GM12878 (cell line): ENCODE data around the gene SPTBN1. TPM values are rescaled to one million over a fixed set of nuclear protein-coding genes. Genes with fewer than 3 reads are reported as not detected.

Source experiments
- ATF7 ChIP-seq: fragments of 450-650 bp; IDR thresholded peaks from 2 replicates; pipeline ENCODE4 v1.6.1; 2016; ENCODE audit warnings: low read depth, mild to moderate bottlenecking
- CHD4 ChIP-seq: fragments of 200-600 bp; sonication (generic); IDR thresholded peaks from 2 replicates; pipeline ENCODE4 v1.6.1; 2016; ENCODE audit warnings: mild to moderate bottlenecking
- IRF4 ChIP-seq: IDR thresholded peaks from 2 replicates; pipeline ENCODE4 v1.6.1; 2011; ENCODE audit warnings: low read depth, low read length
- LARP7 ChIP-seq: fragments of 450-650 bp; IDR thresholded peaks from 2 replicates; pipeline ENCODE4 v1.6.1; 2017; ENCODE audit warnings: mild to moderate bottlenecking
- MYC ChIP-seq: IDR thresholded peaks from 2 replicates; pipeline ENCODE4 v1.6.1; 2011; ENCODE audit warnings: mild to moderate bottlenecking, low read length, moderate library complexity, inconsistent platforms; ENCODE audit not compliant: insufficient read depth, insufficient replicate concordance, insufficient read length, severe bottlenecking
- RCOR1 ChIP-seq: conservative IDR thresholded peaks from 2 replicates; pipeline ENCODE4 v1.6.1; 2012; ENCODE audit warnings: low read depth, low read length, improper control_type of control experiment
- TCF7 ChIP-seq: IDR thresholded peaks from 2 replicates; pipeline ENCODE4 v1.6.1; 2014; ENCODE audit warnings: antibody characterized with exemption, borderline replicate concordance
- ZNF24 ChIP-seq: fragments of 450-650 bp; IDR thresholded peaks from 2 replicates; pipeline ENCODE4 v1.6.1; 2017; ENCODE audit warnings: antibody characterized with exemption, mild to moderate bottlenecking
- ZNF384 ChIP-seq: IDR thresholded peaks from 2 replicates; pipeline ENCODE4 v1.6.1; 2012; ENCODE audit warnings: low read depth, mild to moderate bottlenecking, low read length, improper control_type of control experiment, borderline replicate concordance
- polyA plus RNA-seq, 11 experiments: library from polyadenylated mRNA; depleted of rRNA in 4 of 11; unstranded in 6 of 11; stranded (reverse) in 5 of 11; fragments of >200 nt; fragmentation: Nextera tagmentation in 4 of 11; fragmentation: Illumina TruSeq in 1 of 11; extraction: Ambion mirVana in 4 of 11; extraction: Trizol in 1 of 11; gene quantifications; 1 replicate in 1 of 11; 2 replicates in 10 of 11; pipeline versions ENCODE4 v1.2.1 to v1.2.3, GENCODE V29; 2011 to 2016; ENCODE audit warnings: inconsistent platforms in 2 of 11, missing spikeins in 2 of 11, low read depth in 1 of 11
- total RNA-seq, 4 experiments: library from RNA; depleted of rRNA in 3 of 4; stranded (reverse); fragments of >200 nt in 3 of 4; fragmentation: Illumina TruSeq in 1 of 4; extraction: Trizol in 1 of 4; gene quantifications; 2 replicates each; pipeline versions ENCODE4 v1.2.1 to v1.2.3, GENCODE V29; 2013 to 2021
- TF ChIP-seq, protein P1 (sequence below): IDR thresholded peaks from 2 replicates; pipeline ENCODE4 v1.6.1; 2012; ENCODE audit warnings: improper control_type of control experiment, low read depth, low read length; ENCODE audit not compliant: insufficient replicate concordance
- TF ChIP-seq, protein P2 (sequence below): IDR thresholded peaks from 2 replicates; pipeline ENCODE4 v1.6.1; 2012; ENCODE audit warnings: mild to moderate bottlenecking, low read depth, low read length
- TF ChIP-seq, protein P3 (sequence below): IDR thresholded peaks from 2 replicates; pipeline ENCODE4 v1.6.1; 2011; ENCODE audit warnings: borderline replicate concordance, low read depth, mild to moderate bottlenecking, moderate library complexity, low read length; ENCODE audit not compliant: insufficient read depth, poor library complexity, severe bottlenecking
- TF ChIP-seq, protein P4 (sequence below): fragments of 450-650 bp; IDR thresholded peaks from 2 replicates; pipeline ENCODE4 v1.6.1; 2016; ENCODE audit warnings: mild to moderate bottlenecking, moderate library complexity, borderline replicate concordance

The SPTBN1 gene
- total and polyA plus RNA-seq, 10 of the 15 experiments (the other 5 are each of a cell fraction or from before 2014, with no cell fraction given) = 20.6 to 154 (median 76.7) TPM

DNA sequence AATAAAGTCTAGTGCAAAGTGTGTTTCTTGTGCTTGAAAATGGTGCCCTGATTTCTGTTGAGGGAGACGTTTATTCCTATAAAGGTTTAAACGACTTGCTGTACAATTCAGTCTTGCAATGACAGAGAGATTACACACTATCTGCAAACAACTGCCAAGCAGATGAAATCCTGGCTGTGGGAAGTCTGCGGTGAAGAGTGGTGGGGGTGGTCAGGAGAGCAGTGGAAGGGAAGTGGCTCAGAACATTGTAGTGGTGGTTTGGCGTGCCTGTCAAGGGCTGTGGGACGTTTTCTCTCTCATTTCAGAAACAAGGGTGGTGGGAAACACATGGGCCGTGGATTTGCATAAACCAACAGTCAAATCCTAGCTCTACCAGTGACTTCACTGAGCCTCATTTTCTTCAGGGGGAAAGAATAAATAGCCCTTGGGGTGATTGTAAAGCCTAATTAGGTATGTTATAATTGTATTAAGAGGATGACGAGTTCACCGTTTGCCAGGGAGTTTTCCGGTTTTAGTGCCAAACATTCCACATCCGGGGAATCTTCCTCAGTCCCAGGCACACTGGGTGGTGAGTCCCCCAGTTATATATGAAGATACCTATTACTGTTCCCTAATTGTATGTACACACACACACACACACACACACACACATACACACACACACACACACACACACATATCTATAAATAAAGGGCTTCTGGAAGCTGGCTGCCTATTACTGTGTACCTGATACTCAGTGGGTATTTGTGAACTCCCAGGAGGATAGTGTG, 115.0 kb downstream of the SPTBN1 start (continued):
- TF ChIP-seq, protein P1, sequence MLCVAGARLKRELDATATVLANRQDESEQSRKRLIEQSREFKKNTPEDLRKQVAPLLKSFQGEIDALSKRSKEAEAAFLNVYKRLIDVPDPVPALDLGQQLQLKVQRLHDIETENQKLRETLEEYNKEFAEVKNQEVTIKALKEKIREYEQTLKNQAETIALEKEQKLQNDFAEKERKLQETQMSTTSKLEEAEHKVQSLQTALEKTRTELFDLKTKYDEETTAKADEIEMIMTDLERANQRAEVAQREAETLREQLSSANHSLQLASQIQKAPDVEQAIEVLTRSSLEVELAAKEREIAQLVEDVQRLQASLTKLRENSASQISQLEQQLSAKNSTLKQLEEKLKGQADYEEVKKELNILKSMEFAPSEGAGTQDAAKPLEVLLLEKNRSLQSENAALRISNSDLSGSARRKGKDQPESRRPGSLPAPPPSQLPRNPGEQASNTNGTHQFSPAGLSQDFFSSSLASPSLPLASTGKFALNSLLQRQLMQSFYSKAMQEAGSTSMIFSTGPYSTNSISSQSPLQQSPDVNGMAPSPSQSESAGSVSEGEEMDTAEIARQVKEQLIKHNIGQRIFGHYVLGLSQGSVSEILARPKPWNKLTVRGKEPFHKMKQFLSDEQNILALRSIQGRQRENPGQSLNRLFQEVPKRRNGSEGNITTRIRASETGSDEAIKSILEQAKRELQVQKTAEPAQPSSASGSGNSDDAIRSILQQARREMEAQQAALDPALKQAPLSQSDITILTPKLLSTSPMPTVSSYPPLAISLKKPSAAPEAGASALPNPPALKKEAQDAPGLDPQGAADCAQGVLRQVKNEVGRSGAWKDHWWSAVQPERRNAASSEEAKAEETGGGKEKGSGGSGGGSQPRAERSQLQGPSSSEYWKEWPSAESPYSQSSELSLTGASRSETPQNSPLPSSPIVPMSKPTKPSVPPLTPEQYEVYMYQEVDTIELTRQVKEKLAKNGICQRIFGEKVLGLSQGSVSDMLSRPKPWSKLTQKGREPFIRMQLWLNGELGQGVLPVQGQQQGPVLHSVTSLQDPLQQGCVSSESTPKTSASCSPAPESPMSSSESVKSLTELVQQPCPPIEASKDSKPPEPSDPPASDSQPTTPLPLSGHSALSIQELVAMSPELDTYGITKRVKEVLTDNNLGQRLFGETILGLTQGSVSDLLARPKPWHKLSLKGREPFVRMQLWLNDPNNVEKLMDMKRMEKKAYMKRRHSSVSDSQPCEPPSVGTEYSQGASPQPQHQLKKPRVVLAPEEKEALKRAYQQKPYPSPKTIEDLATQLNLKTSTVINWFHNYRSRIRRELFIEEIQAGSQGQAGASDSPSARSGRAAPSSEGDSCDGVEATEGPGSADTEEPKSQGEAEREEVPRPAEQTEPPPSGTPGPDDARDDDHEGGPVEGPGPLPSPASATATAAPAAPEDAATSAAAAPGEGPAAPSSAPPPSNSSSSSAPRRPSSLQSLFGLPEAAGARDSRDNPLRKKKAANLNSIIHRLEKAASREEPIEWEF = peak; percentile 99
- TF ChIP-seq, protein P2, sequence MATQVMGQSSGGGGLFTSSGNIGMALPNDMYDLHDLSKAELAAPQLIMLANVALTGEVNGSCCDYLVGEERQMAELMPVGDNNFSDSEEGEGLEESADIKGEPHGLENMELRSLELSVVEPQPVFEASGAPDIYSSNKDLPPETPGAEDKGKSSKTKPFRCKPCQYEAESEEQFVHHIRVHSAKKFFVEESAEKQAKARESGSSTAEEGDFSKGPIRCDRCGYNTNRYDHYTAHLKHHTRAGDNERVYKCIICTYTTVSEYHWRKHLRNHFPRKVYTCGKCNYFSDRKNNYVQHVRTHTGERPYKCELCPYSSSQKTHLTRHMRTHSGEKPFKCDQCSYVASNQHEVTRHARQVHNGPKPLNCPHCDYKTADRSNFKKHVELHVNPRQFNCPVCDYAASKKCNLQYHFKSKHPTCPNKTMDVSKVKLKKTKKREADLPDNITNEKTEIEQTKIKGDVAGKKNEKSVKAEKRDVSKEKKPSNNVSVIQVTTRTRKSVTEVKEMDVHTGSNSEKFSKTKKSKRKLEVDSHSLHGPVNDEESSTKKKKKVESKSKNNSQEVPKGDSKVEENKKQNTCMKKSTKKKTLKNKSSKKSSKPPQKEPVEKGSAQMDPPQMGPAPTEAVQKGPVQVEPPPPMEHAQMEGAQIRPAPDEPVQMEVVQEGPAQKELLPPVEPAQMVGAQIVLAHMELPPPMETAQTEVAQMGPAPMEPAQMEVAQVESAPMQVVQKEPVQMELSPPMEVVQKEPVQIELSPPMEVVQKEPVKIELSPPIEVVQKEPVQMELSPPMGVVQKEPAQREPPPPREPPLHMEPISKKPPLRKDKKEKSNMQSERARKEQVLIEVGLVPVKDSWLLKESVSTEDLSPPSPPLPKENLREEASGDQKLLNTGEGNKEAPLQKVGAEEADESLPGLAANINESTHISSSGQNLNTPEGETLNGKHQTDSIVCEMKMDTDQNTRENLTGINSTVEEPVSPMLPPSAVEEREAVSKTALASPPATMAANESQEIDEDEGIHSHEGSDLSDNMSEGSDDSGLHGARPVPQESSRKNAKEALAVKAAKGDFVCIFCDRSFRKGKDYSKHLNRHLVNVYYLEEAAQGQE = no peak; the same call in 1 of the 2 replicates
- TF ChIP-seq ZNF384 (no peak), LARP7 (no peak), CHD4 (no peak), ZNF24 (no peak), RCOR1 (no peak), MYC (no peak), TCF7 (peak; percentile 49; the same call in 1 of the 2 replicates), IRF4 (peak; percentile 90), ATF7 (peak; percentile 92)
- TF ChIP-seq, protein P3, sequence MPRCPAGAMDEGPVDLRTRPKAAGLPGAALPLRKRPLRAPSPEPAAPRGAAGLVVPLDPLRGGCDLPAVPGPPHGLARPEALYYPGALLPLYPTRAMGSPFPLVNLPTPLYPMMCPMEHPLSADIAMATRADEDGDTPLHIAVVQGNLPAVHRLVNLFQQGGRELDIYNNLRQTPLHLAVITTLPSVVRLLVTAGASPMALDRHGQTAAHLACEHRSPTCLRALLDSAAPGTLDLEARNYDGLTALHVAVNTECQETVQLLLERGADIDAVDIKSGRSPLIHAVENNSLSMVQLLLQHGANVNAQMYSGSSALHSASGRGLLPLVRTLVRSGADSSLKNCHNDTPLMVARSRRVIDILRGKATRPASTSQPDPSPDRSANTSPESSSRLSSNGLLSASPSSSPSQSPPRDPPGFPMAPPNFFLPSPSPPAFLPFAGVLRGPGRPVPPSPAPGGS = peak; percentile 100
- TF ChIP-seq, protein P4, sequence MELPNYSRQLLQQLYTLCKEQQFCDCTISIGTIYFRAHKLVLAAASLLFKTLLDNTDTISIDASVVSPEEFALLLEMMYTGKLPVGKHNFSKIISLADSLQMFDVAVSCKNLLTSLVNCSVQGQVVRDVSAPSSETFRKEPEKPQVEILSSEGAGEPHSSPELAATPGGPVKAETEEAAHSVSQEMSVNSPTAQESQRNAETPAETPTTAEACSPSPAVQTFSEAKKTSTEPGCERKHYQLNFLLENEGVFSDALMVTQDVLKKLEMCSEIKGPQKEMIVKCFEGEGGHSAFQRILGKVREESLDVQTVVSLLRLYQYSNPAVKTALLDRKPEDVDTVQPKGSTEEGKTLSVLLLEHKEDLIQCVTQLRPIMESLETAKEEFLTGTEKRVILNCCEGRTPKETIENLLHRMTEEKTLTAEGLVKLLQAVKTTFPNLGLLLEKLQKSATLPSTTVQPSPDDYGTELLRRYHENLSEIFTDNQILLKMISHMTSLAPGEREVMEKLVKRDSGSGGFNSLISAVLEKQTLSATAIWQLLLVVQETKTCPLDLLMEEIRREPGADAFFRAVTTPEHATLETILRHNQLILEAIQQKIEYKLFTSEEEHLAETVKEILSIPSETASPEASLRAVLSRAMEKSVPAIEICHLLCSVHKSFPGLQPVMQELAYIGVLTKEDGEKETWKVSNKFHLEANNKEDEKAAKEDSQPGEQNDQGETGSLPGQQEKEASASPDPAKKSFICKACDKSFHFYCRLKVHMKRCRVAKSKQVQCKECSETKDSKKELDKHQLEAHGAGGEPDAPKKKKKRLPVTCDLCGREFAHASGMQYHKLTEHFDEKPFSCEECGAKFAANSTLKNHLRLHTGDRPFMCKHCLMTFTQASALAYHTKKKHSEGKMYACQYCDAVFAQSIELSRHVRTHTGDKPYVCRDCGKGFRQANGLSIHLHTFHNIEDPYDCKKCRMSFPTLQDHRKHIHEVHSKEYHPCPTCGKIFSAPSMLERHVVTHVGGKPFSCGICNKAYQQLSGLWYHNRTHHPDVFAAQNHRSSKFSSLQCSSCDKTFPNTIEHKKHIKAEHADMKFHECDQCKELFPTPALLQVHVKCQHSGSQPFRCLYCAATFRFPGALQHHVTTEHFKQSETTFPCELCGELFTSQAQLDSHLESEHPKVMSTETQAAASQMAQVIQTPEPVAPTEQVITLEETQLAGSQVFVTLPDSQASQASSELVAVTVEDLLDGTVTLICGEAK = 0 out of 2 replicates have a peak, but pooled peaks have one; percentile 3
